CD4-positive, alpha-beta T cell treated with Interleukin-15 for 1 hour (primary cell): ENCODE measurements around the gene HTR6.

ENCODE experiments used
- DNase-seq: peaks from one replicate; pipeline ENCODE4 v3.0.0-alpha.2; 2020

Gene HTR6

GRCh38 chr1:19657511-19657910 lies 7.2 kb upstream of the HTR6 start:
- no peak for DNase-seq

- DNase-seq: no peak
Measured at GRCh38 chr1:19658186-19658585, 6.5 kb upstream of the HTR6 start.

GRCh38 chr1:19661721-19662228 lies 2.9 kb upstream of the HTR6 start:
- DNase-seq: no peak

GRCh38 chr1:19662313-19662712 lies 2.4 kb upstream of the HTR6 start:
- DNase-seq: no peak

GRCh38 chr1:19665186-19665495 lies 466 bp downstream of the HTR6 start:
- no peak for DNase-seq

- no peak for DNase-seq
Measured at GRCh38 chr1:19665496-19666465, 1.1 kb downstream of the HTR6 start.

GRCh38 chr1:19668888-19669287 lies 4.2 kb downstream of the HTR6 start:
- no peak for DNase-seq

GRCh38 chr1:19670787-19671186 lies 6.1 kb downstream of the HTR6 start:
- DNase-seq: no peak

- DNase-seq: no peak
Measured at GRCh38 chr1:19672237-19672636, 7.6 kb downstream of the HTR6 start.

GRCh38 chr1:19675797-19676196 lies 11.1 kb downstream of the HTR6 start:
- DNase-seq: no peak

- DNase-seq: no peak
Measured at GRCh38 chr1:19676438-19676922, 11.8 kb downstream of the HTR6 start.

- no peak for DNase-seq
Measured at GRCh38 chr1:19678493-19678892, 13.8 kb downstream of the HTR6 start.

GRCh38 chr1:19678931-19679453 lies 14.3 kb downstream of the HTR6 start:
- no peak for DNase-seq

- no peak for DNase-seq
Measured at GRCh38 chr1:19679691-19680090, 15.0 kb downstream of the HTR6 start.

- DNase-seq: no peak
Measured at GRCh38 chr1:19680644-19681043, 16.0 kb downstream of the HTR6 start.

GRCh38 chr1:19682257-19682656 lies 17.6 kb downstream of the HTR6 start:
- no peak for DNase-seq

- no peak for DNase-seq
Measured at GRCh38 chr1:19682901-19683300, 18.2 kb downstream of the HTR6 start.

GRCh38 chr1:19683351-19683750 lies 18.7 kb downstream of the HTR6 start:
- no peak for DNase-seq

GRCh38 chr1:19684677-19685076 lies 20.0 kb downstream of the HTR6 start:
- DNase-seq: no peak

GRCh38 chr1:19685994-19686393 lies 21.3 kb downstream of the HTR6 start:
- no peak for DNase-seq

- no peak for DNase-seq
Measured at GRCh38 chr1:19687414-19687813, 22.7 kb downstream of the HTR6 start.

GRCh38 chr1:19688041-19688842 lies 23.6 kb downstream of the HTR6 start:
- DNase-seq: peak; percentile 58

GRCh38 chr1:19689085-19689757 lies 24.5 kb downstream of the HTR6 start:
- no peak for DNase-seq
